ENCODE measurements around the gene FAXDC2.

GRCh38 chr5:154840435-154841272 lies 9.7 kb downstream of the FAXDC2 start:
- no peak for TF ChIP-seq POLR2A (IDR thresholded peaks at IDR 0.05)
- no peak for TF ChIP-seq CTCF (IDR thresholded peaks at IDR 0.05 in 8 of 11, conservative IDR thresholded peaks at IDR 0.05 in 3 of 11)
- no peak for TF ChIP-seq POLR2AphosphoS5 (IDR thresholded peaks at IDR 0.05)
